HepG2 (cell line): Measurements from ENCODE around the gene ARL2. TPM values are rescaled to one million over a fixed set of nuclear protein-coding genes. Genes with fewer than 3 reads are reported as not detected.

Source experiments
- ARNTL ChIP-seq: sonication (generic); formaldehyde crosslinking; IDR thresholded peaks from 2 replicates; pipeline ENCODE4 v1.4.0; 2020; ENCODE audit warnings: mild to moderate bottlenecking, missing genetic modification reagents
- ATF6 ChIP-seq: sonication (generic); formaldehyde crosslinking; conservative IDR thresholded peaks from 2 replicates; pipeline ENCODE4 v1.4.0; 2020; ENCODE audit warnings: missing genetic modification reagents
- GABPA ChIP-seq, 2 experiments: IDR thresholded peaks; 2 replicates each; pipeline ENCODE4 v1.6.1; 2011 to 2016; ENCODE audit warnings: low read depth in 2 of 2, low read length in 1 of 2, missing biosample characterization in 1 of 2, missing genetic modification characterization in 1 of 2
- GATAD2A ChIP-seq: IDR thresholded peaks from 2 replicates; pipeline ENCODE4 v1.6.1; 2016
- JUND ChIP-seq: sonication (generic); formaldehyde crosslinking; IDR thresholded peaks from 2 replicates; pipeline ENCODE4 v1.8.0; 2022; ENCODE audit warnings: mild to moderate bottlenecking, missing genetic modification reagents
- MXD4 ChIP-seq: IDR thresholded peaks from 2 replicates; pipeline ENCODE4 v1.6.1; 2016; ENCODE audit warnings: mild to moderate bottlenecking, missing biosample characterization, missing genetic modification reagents
- NR0B2 ChIP-seq: sonication (generic); formaldehyde crosslinking; IDR thresholded peaks from 2 replicates; pipeline ENCODE4 v1.4.0; 2020; ENCODE audit warnings: mild to moderate bottlenecking, missing genetic modification reagents
- PHF20 ChIP-seq: sonication (generic); formaldehyde crosslinking; IDR thresholded peaks from 2 replicates; pipeline ENCODE4 v1.5.0; 2020; ENCODE audit warnings: mild to moderate bottlenecking, missing genetic modification reagents
- PRDM15 ChIP-seq: sonication (generic); formaldehyde crosslinking; IDR thresholded peaks from 2 replicates; pipeline ENCODE4 v1.4.0; 2020; ENCODE audit warnings: missing genetic modification reagents
- RCOR2 ChIP-seq: IDR thresholded peaks from 2 replicates; pipeline ENCODE4 v1.6.1; 2016; ENCODE audit warnings: missing biosample characterization, missing genetic modification reagents
- RXRB ChIP-seq: IDR thresholded peaks from 2 replicates; pipeline ENCODE4 v1.6.1; 2016; ENCODE audit warnings: borderline replicate concordance, missing genetic modification reagents, missing compliant biosample characterization
- SETDB1 ChIP-seq: sonication (generic); formaldehyde crosslinking; IDR thresholded peaks from 2 replicates; pipeline ENCODE4 v1.5.1; 2020; ENCODE audit warnings: missing genetic modification reagents, mild to moderate bottlenecking, borderline replicate concordance
- SP140L ChIP-seq: sonication (generic); formaldehyde crosslinking; IDR thresholded peaks from 2 replicates; pipeline ENCODE4 v1.4.0; 2020; ENCODE audit warnings: missing genetic modification reagents, borderline replicate concordance
- ZBTB20 ChIP-seq: sonication (generic); formaldehyde crosslinking; IDR thresholded peaks from 2 replicates; pipeline ENCODE4 v1.8.1; 2023; ENCODE audit warnings: missing genetic modification reagents, low read depth, mild to moderate bottlenecking, borderline replicate concordance
- ZBTB46 ChIP-seq: sonication (generic); formaldehyde crosslinking; IDR thresholded peaks from 2 replicates; pipeline ENCODE4 v1.4.0; 2020; ENCODE audit warnings: mild to moderate bottlenecking, missing genetic modification reagents, borderline replicate concordance
- ZMYM3 ChIP-seq: sonication (generic); formaldehyde crosslinking; IDR thresholded peaks from 2 replicates; pipeline ENCODE4 v1.5.1; 2020; ENCODE audit warnings: mild to moderate bottlenecking, missing genetic modification reagents
- ZNF160 ChIP-seq: sonication (generic); formaldehyde crosslinking; IDR thresholded peaks from 2 replicates; pipeline ENCODE4 v1.8.0; 2022; ENCODE audit warnings: mild to moderate bottlenecking, inconsistent platforms, missing genetic modification reagents
- ZNF292 ChIP-seq: sonication (generic); formaldehyde crosslinking; IDR thresholded peaks from 2 replicates; pipeline ENCODE4 v1.8.1; 2022; ENCODE audit warnings: mild to moderate bottlenecking, low read depth, missing genetic modification reagents, borderline replicate concordance
- ZNF326 ChIP-seq: sonication (generic); formaldehyde crosslinking; IDR thresholded peaks from 2 replicates; pipeline ENCODE4 v1.4.0; 2020; ENCODE audit warnings: missing genetic modification reagents, borderline replicate concordance
- ZNF691 ChIP-seq: sonication (generic); formaldehyde crosslinking; IDR thresholded peaks from 2 replicates; pipeline ENCODE4 v1.4.0; 2020; ENCODE audit warnings: missing genetic modification reagents, low read depth, mild to moderate bottlenecking, borderline replicate concordance
- ZSCAN31 ChIP-seq: sonication (generic); formaldehyde crosslinking; IDR thresholded peaks from 2 replicates; pipeline ENCODE4 v1.5.0; 2020; ENCODE audit warnings: low read depth, mild to moderate bottlenecking, missing genetic modification reagents
- polyA plus RNA-seq, 8 experiments: library from polyadenylated mRNA; depleted of rRNA in 3 of 8; stranded (reverse) in 7 of 8; unstranded in 1 of 8; fragments of >200 nt; fragmentation: Illumina TruSeq in 4 of 8; extraction: Trizol in 4 of 8; gene quantifications; 2 replicates each; pipeline versions ENCODE4 v1.2.1 to v1.2.3, GENCODE V29; 2011 to 2016; ENCODE audit warnings: low read depth in 4 of 8, missing spikeins in 1 of 8, mixed read lengths in 1 of 8; ENCODE audit not compliant: insufficient read depth in 1 of 8
- total RNA-seq, 5 experiments: library from RNA; depleted of rRNA; stranded (reverse); fragments of >200 nt; fragmentation: Illumina TruSeq; extraction: Trizol; gene quantifications; 2 replicates each; pipeline ENCODE4 v1.2.3, GENCODE V29; 2016; ENCODE audit warnings: low read depth in 1 of 5

Gene ARL2
- total and polyA plus RNA-seq, 2 of the 13 experiments (the other 11 are each of a cell fraction or from before 2014, with no cell fraction given), result 82.9 to 84.4 TPM

- TF ChIP-seq ZMYM3, result no peak
- no peak for TF ChIP-seq ZNF160 (CRISPR knock-in tag)
- no peak for TF ChIP-seq SETDB1
- no peak for TF ChIP-seq ZSCAN31
- TF ChIP-seq MXD4, result no peak
- no peak for TF ChIP-seq SP140L
- no peak; the same call in 1 of the 2 replicates for TF ChIP-seq PHF20
- TF ChIP-seq ZBTB20, result no peak
- TF ChIP-seq GABPA (IDR thresholded peaks at IDR 0.05; ENCODE audit: low read depth, low read length), result no peak
- TF ChIP-seq GABPA (CRISPR knock-in tag; IDR thresholded peaks at IDR 0.05; ENCODE audit: low read depth), result peak; percentile 2; the same call in 1 of the 2 replicates
- no peak for TF ChIP-seq JUND (CRISPR knock-in tag)
- TF ChIP-seq GATAD2A (CRISPR knock-in tag), result peak; percentile 28; the same call in 1 of the 2 replicates
- TF ChIP-seq NR0B2 (CRISPR knock-in tag), result no peak
- no peak for TF ChIP-seq ZBTB46 (CRISPR knock-in tag)
- TF ChIP-seq ZNF326 (CRISPR knock-in tag), result no peak
- no peak for TF ChIP-seq RXRB
- TF ChIP-seq ZNF691 (CRISPR knock-in tag), result no peak
- no peak for TF ChIP-seq RCOR2
- TF ChIP-seq ATF6, result no peak
- 0 out of 2 replicates have a peak, but pooled peaks have one; percentile 24 for TF ChIP-seq ZNF292 (CRISPR knock-in tag)
- TF ChIP-seq PRDM15 (CRISPR knock-in tag), result no peak
- TF ChIP-seq ARNTL (CRISPR knock-in tag), result no peak
These were observed 15.1 kb upstream of the ARL2 start (continued) for GRCh38 chr11:64998690-64999431.
